ENCODE measurements around the gene PNPO.

PNPO gene

GRCh38 chr17:47942568-47942967 lies 1.2 kb downstream of the PNPO start:
- no peaks in the 10 kb centered on the region for H3K36me3 ChIP-seq (ENCODE audit: insufficient read depth, low read length)
- no peaks in the 10 kb centered on the region for H3F3A ChIP-seq (ENCODE audit: low read depth)
- H2AFZ ChIP-seq (ENCODE audit: low read length) = no peak overlapping the region
- no peaks in the 10 kb centered on the region for H3K27me3 ChIP-seq (ENCODE audit: insufficient read depth, low read length, poor library complexity, severe bottlenecking)
- no peak for TF ChIP-seq CTCF (conservative IDR thresholded peaks at IDR 0.05; ENCODE audit: low read length)
- no peak for TF ChIP-seq EZH2phosphoT487 (IDR thresholded peaks at IDR 0.05; ENCODE audit: borderline replicate concordance)
- H3K4me1 ChIP-seq (ENCODE audit: insufficient read depth, low read length, poor library complexity, severe bottlenecking) = peaks cover 20% of the 10 kb centered on the region
- peak overlapping the region; percentile 80 for H3K4me3 ChIP-seq (ENCODE audit: low read length, poor library complexity, severe bottlenecking)
- H4K20me1 ChIP-seq (ENCODE audit: insufficient read depth, low read length, poor library complexity, severe bottlenecking) = no peaks in the 10 kb centered on the region
- H3K9me3 ChIP-seq (ENCODE audit: insufficient read depth, low read depth, low read length) = no peaks in the 10 kb centered on the region
- H3K9me2 ChIP-seq (replicated peaks; ENCODE audit: low read depth, low read length) = no peaks in the 10 kb centered on the region
- H3K9ac ChIP-seq (ENCODE audit: low read depth, low read length, poor library complexity, severe bottlenecking) = peak overlapping the region; percentile 75
- H3K79me2 ChIP-seq (ENCODE audit: insufficient read depth, low read length) = peaks cover 12% of the 10 kb centered on the region
- peak overlapping the region; percentile 86 for H3K4me2 ChIP-seq (ENCODE audit: low read depth, low read length, poor library complexity, severe bottlenecking)

GRCh38 chr17:47945080-47945479 lies 3.7 kb downstream of the PNPO start:
- Histone ChIP-seq H3K79me2 (ENCODE audit: insufficient read depth, low read length) (peaks cover 12% of the 10 kb centered on the region), H3K36me3 (ENCODE audit: insufficient read depth, low read length) (no peaks in the 10 kb centered on the region), H3K4me1 (ENCODE audit: insufficient read depth, low read length, poor library complexity, severe bottlenecking) (peaks cover 29% of the 10 kb centered on the region), H3K27me3 (ENCODE audit: insufficient read depth, low read length, poor library complexity, severe bottlenecking) (no peaks in the 10 kb centered on the region), H3K4me3 (ENCODE audit: low read length, poor library complexity, severe bottlenecking) (no peak overlapping the region), H3K9me3 (ENCODE audit: insufficient read depth, low read depth, low read length) (no peaks in the 10 kb centered on the region), H4K20me1 (ENCODE audit: insufficient read depth, low read length, poor library complexity, severe bottlenecking) (no peaks in the 10 kb centered on the region), H3K4me2 (ENCODE audit: low read depth, low read length, poor library complexity, severe bottlenecking) (peak overlapping the region; percentile 2), H3K9ac (ENCODE audit: low read depth, low read length, poor library complexity, severe bottlenecking) (no peak overlapping the region), H3K9me2 (replicated peaks; ENCODE audit: low read depth, low read length) (no peaks in the 10 kb centered on the region), H2AFZ (ENCODE audit: low read length) (no peak overlapping the region), H3F3A (ENCODE audit: low read depth) (no peaks in the 10 kb centered on the region)
- TF ChIP-seq CTCF (conservative IDR thresholded peaks at IDR 0.05; ENCODE audit: low read length) (no peak), EZH2phosphoT487 (IDR thresholded peaks at IDR 0.05; ENCODE audit: borderline replicate concordance) (no peak)

GRCh38 chr17:47945529-47946508 lies 4.4 kb downstream of the PNPO start:
- H3K27me3 ChIP-seq (ENCODE audit: insufficient read depth, low read length, poor library complexity, severe bottlenecking) = no peaks in the 10 kb centered on the region
- H2AFZ ChIP-seq (ENCODE audit: low read length) = no peak overlapping the region
- H3K9ac ChIP-seq (ENCODE audit: low read depth, low read length, poor library complexity, severe bottlenecking) = no peak overlapping the region
- no peaks in the 10 kb centered on the region for H3K9me2 ChIP-seq (replicated peaks; ENCODE audit: low read depth, low read length)
- H3K4me1 ChIP-seq (ENCODE audit: insufficient read depth, low read length, poor library complexity, severe bottlenecking) = peaks cover 26% of the 10 kb centered on the region
- H3K4me3 ChIP-seq (ENCODE audit: low read length, poor library complexity, severe bottlenecking) = no peak overlapping the region
- H3K79me2 ChIP-seq (ENCODE audit: insufficient read depth, low read length) = peaks cover 12% of the 10 kb centered on the region
- no peaks in the 10 kb centered on the region for H3F3A ChIP-seq (ENCODE audit: low read depth)
- H3K9me3 ChIP-seq (ENCODE audit: insufficient read depth, low read depth, low read length) = no peaks in the 10 kb centered on the region
- no peak for TF ChIP-seq CTCF (conservative IDR thresholded peaks at IDR 0.05; ENCODE audit: low read length)
- no peak for TF ChIP-seq EZH2phosphoT487 (IDR thresholded peaks at IDR 0.05; ENCODE audit: borderline replicate concordance)
- H3K4me2 ChIP-seq (ENCODE audit: low read depth, low read length, poor library complexity, severe bottlenecking) = no peak overlapping the region
- no peaks in the 10 kb centered on the region for H3K36me3 ChIP-seq (ENCODE audit: insufficient read depth, low read length)
- no peaks in the 10 kb centered on the region for H4K20me1 ChIP-seq (ENCODE audit: insufficient read depth, low read length, poor library complexity, severe bottlenecking)

Measured in Loucy (cell line).